LNCAP (cell line): Measurements from ENCODE around the gene FEM1B.

Experiments used
- CTCF ChIP-seq: fragments of 450-650 bp; IDR thresholded peaks from 2 replicates; pipeline ENCODE4 v1.5.1; 2017; ENCODE audit warnings: mild to moderate bottlenecking

FEM1B gene

GRCh38 chr15:68307131-68307928, 29.8 kb downstream of the FEM1B start:
- TF ChIP-seq CTCF, result no peak

GRCh38 chr15:68309024-68309423, 31.5 kb downstream of the FEM1B start:
- no peak for TF ChIP-seq CTCF

GRCh38 chr15:68310178-68310803, 32.7 kb downstream of the FEM1B start:
- TF ChIP-seq CTCF, result no peak

GRCh38 chr15:68310804-68311463, 33.4 kb downstream of the FEM1B start:
- no peak for TF ChIP-seq CTCF

DNA sequence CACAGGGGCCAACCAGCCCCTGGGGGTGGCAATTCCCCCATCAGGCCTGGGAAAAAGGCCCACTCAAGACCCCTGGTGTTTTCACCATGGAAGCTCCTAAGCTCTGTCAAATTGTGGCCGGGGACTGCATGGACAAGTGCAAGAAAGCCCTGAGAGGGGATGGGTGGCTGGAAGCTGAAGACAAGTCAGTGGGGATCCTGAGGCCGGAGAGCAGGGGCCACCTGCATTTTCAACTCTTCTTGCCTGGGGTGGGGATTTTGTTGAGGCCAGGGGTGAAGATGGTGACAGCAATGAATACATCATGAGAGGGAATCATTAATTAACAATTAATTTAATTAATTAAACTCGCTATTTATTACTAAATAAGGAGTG, 33.9 kb downstream of the FEM1B start:
- no peak for TF ChIP-seq CTCF

DNA sequence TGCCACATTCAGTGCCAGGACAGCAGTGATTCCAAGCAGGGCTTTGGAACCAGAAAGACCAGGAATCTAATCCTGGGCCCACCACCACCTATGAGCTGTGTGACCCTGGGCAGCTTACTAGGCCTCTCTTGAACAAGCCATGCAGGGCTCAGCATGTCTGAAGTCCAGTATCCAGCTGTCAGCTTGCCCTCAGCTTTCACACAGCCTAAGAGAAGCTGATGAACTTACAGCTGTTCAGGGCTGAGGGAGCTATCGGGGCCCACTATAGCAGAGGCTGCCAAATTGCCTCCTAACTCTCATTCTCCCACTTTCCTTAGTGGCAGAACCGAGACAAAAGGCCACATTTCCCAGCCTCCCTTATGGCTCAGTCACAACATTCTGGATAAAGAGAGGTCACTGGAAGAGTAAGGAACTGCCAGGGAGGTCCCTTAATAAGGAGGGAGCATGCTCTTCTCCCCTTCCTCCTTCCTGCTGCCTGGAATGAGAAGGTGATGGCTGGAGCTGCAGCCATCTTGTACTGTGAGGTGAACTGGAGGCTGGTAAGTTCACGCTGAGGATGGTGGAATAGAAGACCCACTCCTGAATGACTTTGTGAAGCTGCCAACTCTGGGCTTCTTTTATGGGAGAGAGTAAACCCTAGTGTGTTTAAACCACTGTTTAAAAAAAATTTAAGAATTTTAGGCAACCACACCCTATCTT, 34.5 kb downstream of the FEM1B start:
- TF ChIP-seq CTCF, result no peak

GRCh38 chr15:68312701-68313204, 35.2 kb downstream of the FEM1B start:
- TF ChIP-seq CTCF, result no peak
